Muscle layer of colon (tissue), 2 donors: ENCODE results near the gene VRK1.

ENCODE experiments used
- H3K27ac ChIP-seq: one replicate; pipeline ENCODE4 v1.7.0; 2013; ENCODE audit warnings: low read depth, mild to moderate bottlenecking, low read length, moderate library complexity
- H3K27me3 ChIP-seq, 2 donors: one replicate each; pipeline ENCODE4 v1.7.0; 2013; ENCODE audit warnings: low read length in 2 of 2, mild to moderate bottlenecking in 2 of 2; ENCODE audit not compliant: insufficient read depth in 2 of 2, control insufficient read depth in 1 of 2
- H3K36me3 ChIP-seq: one replicate; pipeline ENCODE4 v1.7.0; 2013; ENCODE audit warnings: mild to moderate bottlenecking, low read length; ENCODE audit not compliant: insufficient read depth
- H3K4me1 ChIP-seq: one replicate; pipeline ENCODE4 v1.7.0; 2013; ENCODE audit warnings: mild to moderate bottlenecking, low read length; ENCODE audit not compliant: insufficient read depth
- H3K4me3 ChIP-seq, 2 donors: one replicate each; pipeline ENCODE4 v1.7.0; 2013; ENCODE audit warnings: low read length in 2 of 2, low read depth in 1 of 2, mild to moderate bottlenecking in 1 of 2, moderate library complexity in 1 of 2
- H3K9ac ChIP-seq: one replicate; pipeline ENCODE4 v1.7.0; 2013; ENCODE audit warnings: low read length
- H3K9me3 ChIP-seq: one replicate; pipeline ENCODE4 v1.7.0; 2013; ENCODE audit warnings: mild to moderate bottlenecking, low read length
- donor health status: abdominal sarcoma.
- donor health status: Adenocarcinoma of cecum.

VRK1 gene

DNA sequence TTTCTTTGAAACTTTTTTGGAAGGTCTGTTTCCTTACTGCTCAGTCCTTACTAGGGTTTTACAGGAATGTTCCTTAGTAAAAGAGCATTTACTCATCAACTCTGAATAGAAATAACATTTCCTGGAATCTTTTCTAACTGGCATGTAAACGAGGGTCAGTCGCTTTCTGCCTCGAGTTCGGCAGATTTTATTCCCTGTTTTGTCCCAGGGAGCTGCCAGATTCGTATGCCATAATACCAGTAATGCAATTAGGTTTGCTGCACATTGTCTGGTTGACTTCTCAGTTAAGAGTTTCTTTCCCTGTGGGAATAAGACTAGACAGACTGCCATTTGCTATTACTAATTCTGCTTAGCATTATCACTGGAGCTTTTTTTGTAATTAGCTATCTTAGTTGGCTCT, 91.9 kb downstream of the VRK1 start:
- no peaks in the 10 kb centered on the region for H3K27me3 ChIP-seq
- H3K36me3 ChIP-seq: no peaks in the 10 kb centered on the region
- H3K4me3 ChIP-seq: no peak overlapping the region
- H3K4me1 ChIP-seq: no peaks in the 10 kb centered on the region
- no peak overlapping the region for H3K9ac ChIP-seq
- no peaks in the 10 kb centered on the region for H3K9me3 ChIP-seq
- no peak overlapping the region for H3K27ac ChIP-seq

DNA sequence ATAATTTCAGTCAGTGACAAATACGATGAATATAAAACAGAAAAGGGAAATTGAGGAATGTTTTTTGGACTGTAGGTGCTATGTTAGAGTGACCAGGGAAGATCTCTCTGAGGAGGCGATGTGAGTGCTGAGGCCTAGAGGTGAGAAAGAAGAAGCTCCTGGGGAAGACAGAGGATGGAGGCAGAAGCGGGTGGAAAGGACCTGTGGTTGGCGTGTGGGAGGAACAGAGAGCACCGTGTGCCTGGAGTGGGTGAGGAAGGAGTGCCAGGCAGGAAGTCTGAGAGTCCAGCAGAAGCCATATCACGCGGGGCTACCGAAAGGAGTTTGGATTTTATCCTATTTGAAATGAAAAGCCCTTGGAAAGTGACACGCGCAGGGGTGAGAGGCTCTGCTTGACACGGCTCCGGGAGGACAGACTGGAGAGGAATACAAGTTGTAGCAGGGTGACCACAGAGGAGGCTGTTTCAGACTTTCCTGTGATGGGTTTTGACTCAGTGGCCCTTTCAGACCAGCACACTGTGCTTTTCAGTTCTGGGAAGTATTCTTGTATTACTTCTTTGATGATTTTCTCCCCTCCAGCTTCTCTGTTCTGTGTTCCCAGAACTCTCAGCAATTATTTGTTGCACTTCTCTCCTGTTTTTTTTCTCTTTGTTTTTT, 96.9 kb downstream of the VRK1 start:
- Histone ChIP-seq H3K9ac (no peak overlapping the region), H3K9me3 (no peaks in the 10 kb centered on the region), H3K36me3 (no peaks in the 10 kb centered on the region), H3K4me1 (no peaks in the 10 kb centered on the region), H3K27me3 (no peaks in the 10 kb centered on the region), H3K27ac (no peak overlapping the region), H3K4me3 (no peak overlapping the region)

DNA sequence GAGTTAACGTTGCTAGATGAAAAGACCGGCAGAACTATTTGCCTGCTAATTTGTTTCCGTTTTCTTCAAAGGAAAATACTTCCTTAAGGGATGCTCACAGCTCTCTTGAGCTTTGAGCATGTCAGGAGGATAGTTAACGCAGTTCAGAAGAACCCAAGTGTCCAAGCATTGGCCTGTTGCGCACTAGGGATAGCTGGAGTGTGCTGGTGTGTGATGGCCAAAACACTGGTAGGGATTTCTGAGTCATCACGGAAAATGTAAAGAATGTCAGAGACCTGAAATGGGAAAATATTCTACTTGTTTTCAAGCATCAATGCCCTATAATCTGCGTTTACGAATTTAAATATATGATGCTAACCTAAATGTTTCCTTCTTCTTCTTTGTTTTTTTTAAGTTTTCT, 97.8 kb downstream of the VRK1 start:
- Histone ChIP-seq H3K4me1 (no peaks in the 10 kb centered on the region), H3K36me3 (no peaks in the 10 kb centered on the region), H3K9me3 (no peaks in the 10 kb centered on the region), H3K4me3 (no peak overlapping the region), H3K27ac (no peak overlapping the region), H3K27me3 (no peaks in the 10 kb centered on the region), H3K9ac (no peak overlapping the region)

DNA sequence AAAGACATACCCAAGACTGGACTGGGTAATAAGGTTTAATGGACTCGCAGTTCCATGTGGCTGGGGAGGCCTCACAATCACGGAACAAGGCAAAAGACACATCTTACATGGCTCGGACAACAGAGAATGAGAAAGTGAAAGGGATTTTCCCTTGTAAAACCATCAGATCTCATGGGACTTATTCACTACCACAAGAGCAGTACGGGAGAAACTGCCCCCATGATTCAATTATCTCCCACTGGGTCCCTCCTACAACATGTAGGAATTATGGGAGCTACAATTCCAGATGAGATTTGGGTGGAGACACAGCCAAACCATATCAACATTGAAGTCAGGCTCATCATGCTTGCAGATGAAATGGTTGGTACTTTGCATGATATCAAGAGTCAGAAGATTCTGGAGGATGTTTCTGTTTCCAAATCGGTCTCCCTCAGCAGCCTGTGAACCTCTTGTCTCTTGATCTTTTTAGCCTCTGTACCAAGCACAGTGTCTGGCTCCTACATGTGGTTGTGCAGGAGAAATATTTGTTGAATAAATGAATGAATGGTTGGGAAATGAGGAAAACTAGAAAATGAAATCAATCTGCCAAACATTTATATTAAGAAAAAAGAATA, 98.6 kb downstream of the VRK1 start:
- Histone ChIP-seq H3K4me1 (no peaks in the 10 kb centered on the region), H3K27ac (no peak overlapping the region), H3K27me3 (no peaks in the 10 kb centered on the region), H3K9ac (no peak overlapping the region), H3K4me3 (no peak overlapping the region), H3K36me3 (no peaks in the 10 kb centered on the region), H3K9me3 (no peaks in the 10 kb centered on the region)

DNA sequence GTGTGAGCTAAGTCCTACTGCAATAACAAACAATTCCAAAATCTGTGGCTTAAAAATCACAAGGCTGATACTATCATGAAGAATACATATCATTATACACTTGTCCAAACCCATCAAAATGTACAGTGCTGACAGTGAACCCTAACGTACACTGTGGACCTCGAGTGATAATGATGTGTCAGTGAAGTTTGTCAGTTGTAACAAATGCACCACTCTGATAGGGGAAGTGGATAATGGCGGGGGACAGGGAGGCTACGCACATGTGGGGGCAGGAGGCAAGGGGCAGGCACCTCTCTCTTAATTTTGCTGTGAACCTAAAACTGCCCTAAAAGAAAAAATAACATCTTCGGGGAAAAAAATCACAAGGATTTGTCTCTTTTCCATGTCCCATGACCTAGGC, 100.0 kb downstream of the VRK1 start:
- Histone ChIP-seq H3K9ac (no peak overlapping the region), H3K27ac (no peak overlapping the region), H3K4me3 (no peak overlapping the region), H3K27me3 (no peaks in the 10 kb centered on the region), H3K9me3 (no peaks in the 10 kb centered on the region), H3K4me1 (no peaks in the 10 kb centered on the region), H3K36me3 (no peaks in the 10 kb centered on the region)

DNA sequence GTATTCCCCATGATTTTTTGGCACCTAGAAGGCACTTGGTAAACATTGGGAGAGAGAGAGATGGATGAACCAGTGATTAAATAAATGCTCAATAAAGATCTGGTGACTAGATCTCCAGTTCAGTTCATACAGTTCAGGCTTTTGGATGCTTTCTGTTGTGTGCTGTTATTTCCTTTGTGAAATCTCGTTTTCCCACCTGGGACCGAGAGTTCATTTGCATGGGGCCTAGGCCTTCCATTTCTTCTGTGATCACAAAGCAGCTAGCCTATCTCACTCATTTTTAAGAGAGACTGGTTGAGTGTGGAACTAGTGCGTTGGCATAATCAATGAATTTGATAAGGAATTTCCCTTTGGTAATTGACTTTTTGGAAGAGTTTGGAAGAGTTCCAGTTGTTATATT, 104.0 kb downstream of the VRK1 start:
- Histone ChIP-seq H3K9ac (no peak overlapping the region), H3K4me1 (no peaks in the 10 kb centered on the region), H3K27ac (no peak overlapping the region), H3K9me3 (no peaks in the 10 kb centered on the region), H3K27me3 (no peaks in the 10 kb centered on the region), H3K4me3 (no peak overlapping the region), H3K36me3 (no peaks in the 10 kb centered on the region)

DNA sequence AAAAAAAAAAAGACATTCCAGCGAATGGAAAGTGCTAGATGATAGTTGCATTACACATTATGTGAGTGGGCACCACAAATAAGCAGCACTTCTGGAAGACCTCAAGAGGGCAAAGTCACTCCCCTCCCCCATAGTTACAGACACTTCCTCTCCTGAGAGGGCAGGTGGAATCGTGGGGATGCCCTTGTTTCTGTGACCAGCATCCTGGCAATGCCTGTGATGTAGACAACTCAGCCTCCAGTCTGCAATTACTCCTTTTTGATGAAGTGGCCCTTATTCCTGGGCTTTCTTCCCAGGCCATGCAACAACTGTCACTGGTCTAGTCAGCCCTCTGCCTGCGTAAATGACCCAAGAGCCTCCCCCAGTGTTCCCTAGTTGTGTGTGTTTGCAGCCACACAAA, 104.8 kb downstream of the VRK1 start:
- Histone ChIP-seq H3K36me3 (no peaks in the 10 kb centered on the region), H3K27ac (no peak overlapping the region), H3K4me1 (no peaks in the 10 kb centered on the region), H3K27me3 (no peaks in the 10 kb centered on the region), H3K4me3 (no peak overlapping the region), H3K9ac (no peak overlapping the region), H3K9me3 (no peaks in the 10 kb centered on the region)

DNA sequence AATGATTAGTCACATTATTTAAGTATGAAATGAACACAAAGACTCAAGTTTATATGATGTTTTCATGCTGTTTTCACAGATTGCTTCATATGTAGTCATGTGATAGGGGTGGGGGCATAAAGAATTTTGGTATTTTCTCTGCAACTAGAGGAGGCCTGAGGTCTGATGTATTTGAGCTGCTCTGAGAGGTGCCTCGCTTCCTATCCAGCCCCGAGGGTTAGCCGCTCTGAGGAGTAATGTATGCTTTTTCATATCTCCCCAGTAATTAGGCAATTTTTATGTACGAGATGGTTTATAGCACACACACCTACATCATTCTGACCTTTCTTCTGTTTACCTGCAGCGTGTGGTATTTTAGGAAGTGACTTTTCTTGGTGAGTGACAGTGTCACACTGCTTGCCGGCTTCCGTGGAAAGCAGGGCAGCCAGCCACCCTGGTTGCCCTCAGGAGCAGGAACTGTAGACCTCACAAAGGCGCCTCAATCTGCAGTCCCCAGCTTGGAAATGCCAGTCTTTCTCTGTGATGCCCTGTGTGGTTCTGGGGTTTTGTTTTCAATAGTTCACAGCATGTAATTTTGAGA, 106.4 kb downstream of the VRK1 start:
- Histone ChIP-seq H3K4me1 (no peaks in the 10 kb centered on the region), H3K9ac (no peak overlapping the region), H3K36me3 (no peaks in the 10 kb centered on the region), H3K27ac (no peak overlapping the region), H3K27me3 (no peaks in the 10 kb centered on the region), H3K4me3 (no peak overlapping the region), H3K9me3 (no peaks in the 10 kb centered on the region)

DNA sequence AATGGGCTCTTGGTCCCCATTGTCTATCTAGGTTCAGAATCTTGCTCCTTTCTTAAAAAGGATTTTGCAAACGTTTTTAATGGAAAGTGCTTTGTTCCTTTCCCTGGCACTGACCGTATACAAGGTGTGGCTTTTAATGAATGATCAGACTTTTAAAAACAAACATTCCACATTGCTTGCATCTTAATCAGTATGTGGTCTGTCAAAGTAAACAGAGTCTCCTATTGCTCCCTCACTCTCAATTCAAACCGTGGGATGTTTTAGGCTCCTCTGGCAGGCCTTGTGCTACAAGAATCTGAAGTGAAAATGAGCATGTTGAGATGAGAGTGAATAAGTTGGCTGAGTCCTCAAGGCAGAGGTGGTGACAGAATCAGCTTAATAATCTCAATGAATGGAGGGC, 107.0 kb downstream of the VRK1 start:
- Histone ChIP-seq H3K4me1 (no peaks in the 10 kb centered on the region), H3K4me3 (no peak overlapping the region), H3K9ac (no peak overlapping the region), H3K27me3 (no peaks in the 10 kb centered on the region), H3K27ac (no peak overlapping the region), H3K36me3 (no peaks in the 10 kb centered on the region), H3K9me3 (no peaks in the 10 kb centered on the region)

DNA sequence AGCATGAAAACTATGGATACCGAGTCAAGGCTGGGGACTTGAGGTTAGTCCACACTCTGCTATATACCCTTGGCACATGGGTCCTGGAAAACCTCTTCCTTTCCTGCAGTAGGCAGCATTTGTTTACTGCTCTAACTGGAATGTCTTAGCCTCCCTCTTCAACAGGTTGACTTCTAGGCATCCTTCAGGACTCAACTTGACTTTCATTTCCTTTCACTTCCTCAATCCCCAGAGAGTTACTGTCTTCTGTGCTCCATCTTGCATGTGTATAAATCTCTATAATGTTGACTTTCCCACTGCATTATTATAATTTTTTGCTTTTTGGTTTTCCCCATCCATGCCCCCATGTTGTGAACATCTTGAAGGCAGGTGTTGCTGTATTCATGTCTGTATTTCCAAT, 107.9 kb downstream of the VRK1 start:
- no peaks in the 10 kb centered on the region for H3K4me1 ChIP-seq

DNA sequence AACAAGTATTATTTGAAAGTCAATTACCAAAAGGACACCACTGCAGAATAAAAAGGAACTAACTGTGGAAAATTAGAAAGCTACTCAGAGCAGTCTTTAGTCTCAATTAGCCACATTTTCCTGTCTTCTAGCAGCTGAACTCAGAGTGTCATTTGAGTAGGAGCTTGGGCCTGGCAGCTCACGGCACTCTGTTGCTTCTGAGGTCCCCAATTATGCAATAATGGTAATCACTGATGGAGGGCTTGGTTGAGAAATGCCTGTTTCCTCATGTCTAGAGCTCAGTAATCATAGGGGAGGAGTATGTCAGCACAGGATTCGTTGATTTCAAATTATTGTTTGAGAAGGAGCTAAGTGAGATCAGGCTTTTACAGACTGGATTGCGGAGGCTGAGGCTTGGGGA, 108.6 kb downstream of the VRK1 start:
- Histone ChIP-seq H3K27ac (no peak overlapping the region), H3K4me3 (no peak overlapping the region), H3K36me3 (no peaks in the 10 kb centered on the region), H3K9me3 (no peaks in the 10 kb centered on the region), H3K27me3 (no peaks in the 10 kb centered on the region), H3K4me1 (no peaks in the 10 kb centered on the region), H3K9ac (no peak overlapping the region)

More for the DNA sequence above, 107.9 kb downstream of the VRK1 start:
- no peaks in the 10 kb centered on the region for H3K36me3 ChIP-seq
- no peak overlapping the region for H3K9ac ChIP-seq
- no peaks in the 10 kb centered on the region for H3K9me3 ChIP-seq
- no peak overlapping the region for H3K4me3 ChIP-seq
- H3K27ac ChIP-seq: no peak overlapping the region
- no peaks in the 10 kb centered on the region for H3K27me3 ChIP-seq

DNA sequence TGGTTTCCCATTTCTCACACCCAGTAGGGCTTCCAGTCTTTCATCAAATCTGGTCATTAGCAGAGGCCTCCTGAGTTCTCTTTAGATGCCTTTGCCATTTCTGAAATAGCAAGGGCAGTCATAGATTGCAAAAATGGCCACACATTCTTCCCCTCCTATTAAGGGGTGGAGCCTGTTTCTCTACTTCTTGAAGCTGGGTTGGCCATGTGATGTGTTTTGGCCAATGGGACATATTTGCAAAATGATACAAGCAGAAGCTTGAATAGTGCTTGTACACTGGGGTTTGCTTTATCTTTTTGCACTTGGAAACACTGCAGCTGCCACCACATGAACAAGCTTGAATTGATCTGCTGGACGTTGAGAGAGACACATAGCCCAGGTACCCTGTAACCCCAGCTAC, 109.3 kb downstream of the VRK1 start:
- Histone ChIP-seq H3K27me3 (no peaks in the 10 kb centered on the region), H3K4me1 (no peaks in the 10 kb centered on the region), H3K9me3 (no peaks in the 10 kb centered on the region), H3K9ac (no peak overlapping the region), H3K27ac (no peak overlapping the region), H3K36me3 (no peaks in the 10 kb centered on the region), H3K4me3 (no peak overlapping the region)
